NCI-H345 (cell line): ENCODE measurements around the gene ZNRF3.
"Not testable (repeated sequence)": the region's sequence is repeated elsewhere in the genome, so short reads cannot be mapped to it uniquely, and the experiment has no call there.

Experiments
- DNase-seq: peaks from one replicate; lab custom pipeline; 2025; lab: John Stamatoyannopoulos, UW

ZNRF3 gene

GRCh38 chr22:28931844-28932567 is 48.6 kb downstream of the ZNRF3 start:
- no peak for DNase-seq

GRCh38 chr22:28933321-28933720 is 49.9 kb downstream of the ZNRF3 start:
- DNase-seq: no peak

- no peak for DNase-seq
These were observed 50.7 kb downstream of the ZNRF3 start for GRCh38 chr22:28934026-28934425.

- DNase-seq: no peak
These were observed 51.8 kb downstream of the ZNRF3 start for GRCh38 chr22:28935140-28935539.

- no peak for DNase-seq
These were observed 52.3 kb downstream of the ZNRF3 start for GRCh38 chr22:28935713-28936112.

GRCh38 chr22:28936200-28936599 is 52.8 kb downstream of the ZNRF3 start:
- no peak for DNase-seq

- DNase-seq: no peak
These were observed 54.0 kb downstream of the ZNRF3 start for GRCh38 chr22:28937206-28938025.

GRCh38 chr22:28938286-28938833 is 55.0 kb downstream of the ZNRF3 start:
- no peak for DNase-seq

GRCh38 chr22:28939394-28939793 is 56.0 kb downstream of the ZNRF3 start:
- DNase-seq: no peak

GRCh38 chr22:28939932-28940331 is 56.6 kb downstream of the ZNRF3 start:
- DNase-seq: no peak

- no peak for DNase-seq
These were observed 57.1 kb downstream of the ZNRF3 start for GRCh38 chr22:28940441-28940840.

- no peak for DNase-seq
These were observed 59.0 kb downstream of the ZNRF3 start for GRCh38 chr22:28942333-28942732.

GRCh38 chr22:28942801-28943500 is 59.6 kb downstream of the ZNRF3 start:
- DNase-seq: no peak

- no peak for DNase-seq
These were observed 60.1 kb downstream of the ZNRF3 start for GRCh38 chr22:28943501-28943879.

- DNase-seq: no peak
These were observed 63.8 kb downstream of the ZNRF3 start for GRCh38 chr22:28947125-28947524.

- no peak for DNase-seq
These were observed 65.1 kb downstream of the ZNRF3 start for GRCh38 chr22:28948424-28948823.

- not testable (repeated sequence) for DNase-seq
These were observed 65.6 kb downstream of the ZNRF3 start for GRCh38 chr22:28948860-28949551.

- no peak for DNase-seq
These were observed 66.4 kb downstream of the ZNRF3 start for GRCh38 chr22:28949788-28950187.

- DNase-seq: no peak
These were observed 67.4 kb downstream of the ZNRF3 start for GRCh38 chr22:28950617-28951411.

- DNase-seq: no peak
These were observed 68.2 kb downstream of the ZNRF3 start for GRCh38 chr22:28951530-28951929.

- DNase-seq: no peak
These were observed 68.7 kb downstream of the ZNRF3 start for GRCh38 chr22:28951969-28952521.
